Activated CD8-positive, alpha-beta memory T cell treated with anti-CD3 and anti-CD28 coated beads, Interleukin-2, amount 50 U/mL, for 24 hours (primary cell): ENCODE data around the gene MBD6.
A peak's percentile ranks its signal among the peaks of the same experiment; 100 is the strongest.

Experiments
- DNase-seq: peaks from one replicate; pipeline ENCODE4 v3.0.0-alpha.2; 2020; ENCODE audit errors: extremely low read depth

Gene MBD6

GRCh38 chr12:57522011-57522886, at the start of gene MBD6:
Gene MBD6, plus strand, starts transcription at chr12:57522824. Its CDS starts 1,480 bp downstream, at chr12:57524304.
- DNase-seq: peak; percentile 61

GRCh38 chr12:57473392-57473791, 49.2 kb upstream of the MBD6 start:
- DNase-seq: no peak

GRCh38 chr12:57473886-57474285, 48.7 kb upstream of the MBD6 start:
- no peak for DNase-seq

GRCh38 chr12:57474430-57474829, 48.2 kb upstream of the MBD6 start:
- DNase-seq: no peak

GRCh38 chr12:57474862-57475261, 47.8 kb upstream of the MBD6 start:
- no peak for DNase-seq

- DNase-seq: no peak
These were observed 47.1 kb upstream of the MBD6 start for GRCh38 chr12:57475271-57476161.

- DNase-seq: no peak
These were observed 46.2 kb upstream of the MBD6 start for GRCh38 chr12:57476162-57476992.

- DNase-seq: no peak
These were observed 45.5 kb upstream of the MBD6 start for GRCh38 chr12:57476993-57477709.

GRCh38 chr12:57477710-57478681, 44.6 kb upstream of the MBD6 start:
- DNase-seq: no peak

- no peak for DNase-seq
These were observed 43.6 kb upstream of the MBD6 start for GRCh38 chr12:57479043-57479375.

GRCh38 chr12:57479376-57480115, 43.1 kb upstream of the MBD6 start, which contains the start of gene ARHGAP9:
Gene ARHGAP9, minus strand, starts transcription at chr12:57479866. Its CDS starts 460 bp downstream, at chr12:57479406.
- no peak for DNase-seq

- no peak for DNase-seq
These were observed 41.0 kb upstream of the MBD6 start for GRCh38 chr12:57481671-57482070.

GRCh38 chr12:57483466-57483865, 39.2 kb upstream of the MBD6 start:
- DNase-seq: no peak

- no peak for DNase-seq
These were observed 36.9 kb upstream of the MBD6 start for GRCh38 chr12:57485695-57486094.

- no peak for DNase-seq
These were observed 35.5 kb upstream of the MBD6 start for GRCh38 chr12:57487055-57487596.

GRCh38 chr12:57487597-57488401, 34.8 kb upstream of the MBD6 start, which contains the start of gene MARS1:
Gene MARS1, plus strand, starts transcription at chr12:57488068. Its CDS starts 23 bp downstream, at chr12:57488091.
- peak; percentile 84 for DNase-seq

- DNase-seq: no peak
These were observed 34.0 kb upstream of the MBD6 start for GRCh38 chr12:57488402-57489156.
